Calu3 (cell line): ENCODE data around the gene CALM1. TPM values are rescaled to one million over a fixed set of nuclear protein-coding genes. Genes with fewer than 3 reads are reported as not detected.
A peak's percentile ranks its signal among the peaks of the same experiment; 100 is the strongest.

Source experiments
- BruUV-seq: library from RNA; stranded (reverse); fragments of 400-500 nt; replicated peaks from 2 replicates; lab custom pipeline; 2021; lab: Mats Ljungman, UMichigan
- CTCF ChIA-PET: fragments of 300-600 bp; sonication (Branson Sonifier 250); formaldehyde crosslinking; loops from one replicate; lab custom pipeline; 2022; ENCODE audit warnings: antibody characterized with exemption; lab: Charles Lee
- DNase-seq: peaks from one replicate; pipeline ENCODE4 v3.0.0; 2022
- H3K27ac Mint-ChIP-seq: one replicate; pipeline ENCODE4 v1.8.0; 2022; ENCODE audit warnings: mixed read lengths; ENCODE audit not compliant: unreplicated experiment
- H3K27me3 Mint-ChIP-seq: one replicate; pipeline ENCODE4 v1.8.0; 2022; ENCODE audit warnings: mixed read lengths; ENCODE audit not compliant: unreplicated experiment
- H3K36me3 Mint-ChIP-seq: one replicate; pipeline ENCODE4 v1.8.0; 2022; ENCODE audit warnings: mild to moderate bottlenecking, moderate library complexity, mixed read lengths; ENCODE audit not compliant: insufficient read depth, unreplicated experiment
- H3K4me1 Mint-ChIP-seq: one replicate; pipeline ENCODE4 v1.8.0; 2022; ENCODE audit warnings: mild to moderate bottlenecking, low read depth, mixed read lengths; ENCODE audit not compliant: unreplicated experiment
- H3K4me3 Mint-ChIP-seq: one replicate; pipeline ENCODE4 v1.8.0; 2022; ENCODE audit warnings: mild to moderate bottlenecking, low read depth, moderate library complexity, mixed read lengths; ENCODE audit not compliant: unreplicated experiment
- H3K9me3 Mint-ChIP-seq: one replicate; pipeline ENCODE4 v1.8.0; 2022; ENCODE audit warnings: low read depth, mixed read lengths; ENCODE audit not compliant: unreplicated experiment
- intact Hi-C: fragments of 100-400 bp; cut with micrococcal nuclease; formaldehyde crosslinking; loops from one replicate; pipeline ENCODE4 v1.10.0; 2022; ENCODE audit not compliant: unreplicated experiment
- total RNA-seq: library from RNA; stranded (reverse); gene quantifications from 2 replicates; pipeline ENCODE4 v1.2.3, GENCODE V29; 2022
- TF ChIP-seq, protein P1 (sequence below): fragments of 200-600 bp; IDR thresholded peaks from one replicate; pipeline ENCODE4 v1.8.0; 2022; ENCODE audit warnings: antibody characterized with exemption; ENCODE audit not compliant: unreplicated experiment

CALM1 gene
- total RNA-seq, 1 experiment from 2014 or later = 242 TPM

GRCh38 chr14:90440592-90440991 is 43.8 kb downstream of the CALM1 start:
- CTCF ChIA-PET = no interaction called here
- H3K4me3 Mint-ChIP-seq = no peak overlapping the region
- TF ChIP-seq, protein P1, sequence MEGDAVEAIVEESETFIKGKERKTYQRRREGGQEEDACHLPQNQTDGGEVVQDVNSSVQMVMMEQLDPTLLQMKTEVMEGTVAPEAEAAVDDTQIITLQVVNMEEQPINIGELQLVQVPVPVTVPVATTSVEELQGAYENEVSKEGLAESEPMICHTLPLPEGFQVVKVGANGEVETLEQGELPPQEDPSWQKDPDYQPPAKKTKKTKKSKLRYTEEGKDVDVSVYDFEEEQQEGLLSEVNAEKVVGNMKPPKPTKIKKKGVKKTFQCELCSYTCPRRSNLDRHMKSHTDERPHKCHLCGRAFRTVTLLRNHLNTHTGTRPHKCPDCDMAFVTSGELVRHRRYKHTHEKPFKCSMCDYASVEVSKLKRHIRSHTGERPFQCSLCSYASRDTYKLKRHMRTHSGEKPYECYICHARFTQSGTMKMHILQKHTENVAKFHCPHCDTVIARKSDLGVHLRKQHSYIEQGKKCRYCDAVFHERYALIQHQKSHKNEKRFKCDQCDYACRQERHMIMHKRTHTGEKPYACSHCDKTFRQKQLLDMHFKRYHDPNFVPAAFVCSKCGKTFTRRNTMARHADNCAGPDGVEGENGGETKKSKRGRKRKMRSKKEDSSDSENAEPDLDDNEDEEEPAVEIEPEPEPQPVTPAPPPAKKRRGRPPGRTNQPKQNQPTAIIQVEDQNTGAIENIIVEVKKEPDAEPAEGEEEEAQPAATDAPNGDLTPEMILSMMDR = no peak
- peaks cover 14% of the 10 kb centered on the region for H3K36me3 Mint-ChIP-seq
- no peaks in the 10 kb centered on the region for H3K9me3 Mint-ChIP-seq
- no peak overlapping the region for H3K27ac Mint-ChIP-seq
- no peak for DNase-seq
- intact Hi-C loops = no loop called here
- peaks cover 18% of the 10 kb centered on the region for H3K4me1 Mint-ChIP-seq
- no peaks in the 10 kb centered on the region for H3K27me3 Mint-ChIP-seq
- no TSS peak for BruUV-seq

DNA sequence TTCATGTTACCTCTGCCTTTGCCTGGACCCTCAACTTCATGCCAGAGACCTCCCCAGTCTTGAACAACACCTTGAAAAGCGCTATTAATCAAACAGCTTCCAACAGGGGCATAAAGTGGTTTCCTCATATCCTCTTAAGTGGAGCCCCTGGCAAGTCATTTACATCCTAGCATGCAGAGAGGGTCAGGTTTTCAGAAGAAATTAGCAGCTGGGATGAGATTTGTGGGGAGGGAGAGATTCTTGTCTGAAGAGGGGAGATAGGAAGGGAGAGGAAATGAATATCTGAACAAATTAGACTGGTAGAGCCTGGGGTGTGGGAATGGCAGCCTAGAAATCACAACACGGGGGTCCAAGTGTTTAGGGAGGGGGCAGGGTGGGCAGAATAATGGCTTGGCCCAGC is 45.6 kb downstream of the CALM1 start:
- Mint-ChIP-seq H3K4me3 (no peak overlapping the region), H3K27me3 (no peaks in the 10 kb centered on the region), H3K4me1 (peaks cover 18% of the 10 kb centered on the region), H3K36me3 (peaks cover 14% of the 10 kb centered on the region), H3K27ac (no peak overlapping the region), H3K9me3 (peaks cover 5% of the 10 kb centered on the region)
- no TSS peak for BruUV-seq
- intact Hi-C loops = no loop called here
- TF ChIP-seq, protein P1 = no peak
- DNase-seq = no peak
- CTCF ChIA-PET = no interaction called here

GRCh38 chr14:90443161-90444076 is 46.6 kb downstream of the CALM1 start:
- Mint-ChIP-seq H3K4me3 (no peak overlapping the region), H3K4me1 (peaks cover 18% of the 10 kb centered on the region), H3K9me3 (peaks cover 11% of the 10 kb centered on the region), H3K27ac (no peak overlapping the region), H3K27me3 (no peaks in the 10 kb centered on the region), H3K36me3 (peaks cover 14% of the 10 kb centered on the region)
- TF ChIP-seq, protein P1 = no peak
- intact Hi-C loops = no loop called here
- CTCF ChIA-PET = interaction anchor here (0.9 to 1.1 kb wide), 3 partner anchors 15 to 70 kb away, joined by 3 to 6 read pairs (median 3); no protein-coding TSS in a partner anchor
- no TSS peak for BruUV-seq
- no peak for DNase-seq

- peak; percentile 72 for DNase-seq
- CTCF ChIA-PET = interaction anchor here (0.7 to 1.1 kb wide), 3 partner anchors 25 to 206 kb away, joined by 3 to 6 read pairs (median 4); no protein-coding TSS in a partner anchor
These were observed 47.4 kb downstream of the CALM1 start for GRCh38 chr14:90444077-90444696.

More at GRCh38 chr14:90444077-90444696, 47.4 kb downstream of the CALM1 start:
- Mint-ChIP-seq H3K4me1 (peaks cover 18% of the 10 kb centered on the region), H3K4me3 (no peak overlapping the region), H3K27me3 (no peaks in the 10 kb centered on the region), H3K27ac (peak overlapping the region; percentile 40), H3K36me3 (peaks cover 14% of the 10 kb centered on the region), H3K9me3 (peaks cover 11% of the 10 kb centered on the region)
- BruUV-seq = no TSS peak
- intact Hi-C loops = no loop called here
- TF ChIP-seq, protein P1 = no peak
